HCT116 (cell line): ENCODE results near the gene LGALS9. TPM values are rescaled to one million over a fixed set of nuclear protein-coding genes. Genes with fewer than 3 reads are reported as not detected.

Experiments used
- ATAC-seq: fragments of 200-7000 bp; cut with Tn5 transposase; 2 replicates; pipeline ENCODE4 v1.9.1; 2020; ENCODE audit warnings: mild to moderate bottlenecking, moderate library complexity
- BruUV-seq: library from RNA; stranded (reverse); fragments of 400-500 nt; replicated peaks from 2 replicates; lab custom pipeline; 2021; lab: Mats Ljungman, UMichigan
- CTCF ChIA-PET: fragments of 300-600 bp; sonication (Branson Sonifier 250); formaldehyde crosslinking; loops from one replicate; lab custom pipeline; 2021; ENCODE audit warnings: antibody characterized with exemption; lab: Charles Lee
- POLR2A ChIA-PET: fragments of 300-600, 350-600 bp; sonication (Branson Sonifier 250); formaldehyde crosslinking; loops from one replicate; lab custom pipeline; 2021; ENCODE audit warnings: antibody characterized with exemption; lab: Charles Lee
- RAD21 ChIA-PET, 2 experiments: fragments of 300-600 bp; sonication (Branson Sonifier 250); formaldehyde crosslinking; loops; one replicate each; lab custom pipeline; 2023; ENCODE audit warnings: low total read pairs in 2 of 2; ENCODE audit not compliant: uncharacterized antibody in 2 of 2, unreplicated experiment in 2 of 2, low non-redundant PET in 1 of 2; lab: Charles Lee
- DNase-seq: peaks from one replicate; pipeline ENCODE4 v3.0.0-alpha.2; 2010; ENCODE audit warnings: low read depth, low spot score
- H2AFZ ChIP-seq: fragments of 200-600 bp; shearing (Covaris generic), sonication (generic); 2 replicates; pipeline ENCODE4 v1.6.1; 2017; ENCODE audit warnings: low read depth, mixed run types, mixed read lengths, antibody characterized with exemption, low read length; ENCODE audit not compliant: poor library complexity, severe bottlenecking
- H3K27ac ChIP-seq: 2 replicates; pipeline ENCODE4 v1.5.1; 2012; ENCODE audit warnings: low read depth, low read length
- H3K27me3 ChIP-seq: fragments of 200-600 bp; sonication (generic); 2 replicates; pipeline ENCODE4 v1.6.1; 2016; ENCODE audit warnings: mixed run types, low read length, mixed read lengths; ENCODE audit not compliant: insufficient read depth
- H3K36me3 ChIP-seq, 2 experiments: fragments of 200-500 bp in 1 of 2; fragments of 200-600 bp in 1 of 2; sonication (Bioruptor generic) in 1 of 2; sonication (generic) in 1 of 2; 2 replicates each; pipeline versions ENCODE4 v1.5.1 to v1.6.1; 2014 to 2016; ENCODE audit warnings: low read length in 2 of 2, inconsistent platforms in 1 of 2, mixed read lengths in 1 of 2, mixed run types in 1 of 2; ENCODE audit not compliant: insufficient read depth in 2 of 2, control insufficient read depth in 1 of 2
- H3K4me1 ChIP-seq, 2 experiments: fragments of 200-600 bp in 1 of 2; sonication (generic) in 1 of 2; 2 replicates each; pipeline versions ENCODE4 v1.5.1 to v1.6.1; 2012 to 2017; ENCODE audit warnings: low read length in 2 of 2, inconsistent platforms in 1 of 2, mild to moderate bottlenecking in 1 of 2, mixed read lengths in 1 of 2, mixed run types in 1 of 2, moderate library complexity in 1 of 2; ENCODE audit not compliant: insufficient read depth in 2 of 2, control insufficient read depth in 1 of 2
- H3K4me2 ChIP-seq: fragments of 200-600 bp; sonication (generic); 2 replicates; pipeline ENCODE4 v1.6.1; 2017; ENCODE audit warnings: mixed run types, low read length, mixed read lengths
- H3K4me3 ChIP-seq, 2 experiments: fragments of 200-600 bp in 1 of 2; sonication (generic) in 1 of 2; replicated peaks in 1 of 2; 2 replicates each; pipeline ENCODE4 v1.5.1; 2011 to 2016; ENCODE audit warnings: low read length in 2 of 2, control low read depth in 1 of 2, low read depth in 1 of 2, mild to moderate bottlenecking in 1 of 2, mixed read lengths in 1 of 2, mixed run types in 1 of 2
- H3K79me2 ChIP-seq: fragments of 200-600 bp; sonication (generic); 2 replicates; pipeline ENCODE4 v1.6.1; 2017; ENCODE audit warnings: mild to moderate bottlenecking, mixed run types, low read length, moderate library complexity, mixed read lengths; ENCODE audit not compliant: insufficient read depth
- H3K9ac ChIP-seq: fragments of 200-600 bp; sonication (generic); 2 replicates; pipeline ENCODE4 v1.6.1; 2016; ENCODE audit warnings: low read length, mixed read lengths
- H3K9me2 ChIP-seq: fragments of 200-600 bp; sonication (generic), shearing (Covaris generic); 2 replicates; pipeline ENCODE4 v1.6.1; 2017; ENCODE audit warnings: mixed run types, mild to moderate bottlenecking, moderate library complexity; ENCODE audit not compliant: insufficient read depth
- H3K9me3 ChIP-seq, 2 experiments: fragments of 200-500 bp in 1 of 2; fragments of 200-600 bp in 1 of 2; sonication (Bioruptor generic) in 1 of 2; sonication (generic) in 1 of 2; 2 replicates each; pipeline ENCODE4 v1.6.1; 2014 to 2017; ENCODE audit warnings: low read length in 2 of 2, mixed read lengths in 2 of 2, inconsistent platforms in 1 of 2, low read depth in 1 of 2, mild to moderate bottlenecking in 1 of 2, mixed run types in 1 of 2, moderate library complexity in 1 of 2; ENCODE audit not compliant: control insufficient read depth in 1 of 2, insufficient read depth in 1 of 2
- H4K20me1 ChIP-seq: fragments of 200-600 bp; sonication (generic), shearing (Covaris generic); 2 replicates; pipeline ENCODE4 v1.6.1; 2017; ENCODE audit warnings: mixed run types, mild to moderate bottlenecking, moderate library complexity; ENCODE audit not compliant: insufficient read depth
- CBX3 ChIP-seq: IDR thresholded peaks from 2 replicates; pipeline ENCODE4 v1.6.1; 2012; ENCODE audit warnings: low read depth
- EGR1 ChIP-seq: IDR thresholded peaks from 2 replicates; pipeline ENCODE4 v1.6.1; 2012; ENCODE audit warnings: low read depth
- ELF1 ChIP-seq: IDR thresholded peaks from 2 replicates; pipeline ENCODE4 v1.6.1; 2012; ENCODE audit warnings: low read depth, borderline replicate concordance
- EZH2 ChIP-seq: fragments of 200-600 bp; sonication (generic); IDR thresholded peaks from 2 replicates; pipeline ENCODE4 v1.6.1; 2017; ENCODE audit warnings: antibody characterized with exemption, mixed run types
- EZH2phosphoT487 ChIP-seq: fragments of 200-600 bp; IDR thresholded peaks from 2 replicates; pipeline ENCODE4 v1.6.1; 2018; ENCODE audit warnings: antibody characterized with exemption, borderline replicate concordance
- FOSL1 ChIP-seq: IDR thresholded peaks from 2 replicates; pipeline ENCODE4 v1.6.1; 2012; ENCODE audit warnings: low read depth
- MAX ChIP-seq: IDR thresholded peaks from 2 replicates; pipeline ENCODE4 v1.6.1; 2012
- POLR2AphosphoS5 ChIP-seq: IDR thresholded peaks from 2 replicates; pipeline ENCODE4 v1.6.1; 2011; ENCODE audit warnings: mild to moderate bottlenecking, low read depth, low read length, moderate library complexity
- RAD21 ChIP-seq: IDR thresholded peaks from 2 replicates; pipeline ENCODE4 v1.6.1; 2012; ENCODE audit warnings: low read depth, mild to moderate bottlenecking
- SP1 ChIP-seq: IDR thresholded peaks from 2 replicates; pipeline ENCODE4 v1.6.1; 2012; ENCODE audit warnings: low read depth
- SRF ChIP-seq: IDR thresholded peaks from 2 replicates; pipeline ENCODE4 v1.6.1; 2012; ENCODE audit warnings: low read depth
- ZBTB33 ChIP-seq: IDR thresholded peaks from 2 replicates; pipeline ENCODE4 v1.6.1; 2011; ENCODE audit warnings: mild to moderate bottlenecking, low read length, moderate library complexity; ENCODE audit not compliant: insufficient replicate concordance; ENCODE audit errors: extremely low read depth
- ZNF274 ChIP-seq: fragments of 200-500 bp; sonication (Bioruptor generic); IDR thresholded peaks from 2 replicates; pipeline ENCODE4 v1.6.1; 2014; ENCODE audit warnings: mild to moderate bottlenecking, low read depth, low read length, inconsistent platforms
- intact Hi-C: fragments of 100-400 bp; cut with micrococcal nuclease; formaldehyde crosslinking; loops from 2 replicates; pipeline ENCODE4 v1.10.0; 2022
- total RNA-seq: library from RNA; stranded (reverse); gene quantifications from one replicate; pipeline ENCODE4 v1.2.1, GENCODE V29; 2021; ENCODE audit not compliant: unreplicated experiment

Gene LGALS9
- total RNA-seq, 1 experiment from 2014 or later: 1.9 TPM

- TF ChIP-seq ZBTB33: no peak
- TF ChIP-seq RAD21: no peak
- TF ChIP-seq CBX3: no peak
- no peak for TF ChIP-seq POLR2AphosphoS5
- TF ChIP-seq MAX: no peak
- no peak for TF ChIP-seq EZH2
- no peak for TF ChIP-seq FOSL1
- TF ChIP-seq EGR1: no peak
Measured at GRCh38 chr17:27586203-27586721, 44.7 kb upstream of the LGALS9 start (continued).

- no peak overlapping the region for H3K4me2 ChIP-seq
- no peak overlapping the region for H3K9ac ChIP-seq
- ChIA-PET CTCF (interaction anchor here (2.0 kb wide), 1 partner anchor 11 kb away, joined by 7 read pairs; no protein-coding TSS in a partner anchor), POLR2A (no interaction called here), RAD21 (no interaction called here)
- H3K4me3 ChIP-seq: no peak overlapping the region
- H3K79me2 ChIP-seq: no peaks in the 10 kb centered on the region
- ATAC-seq (no peak), DNase-seq (no peak)
- no peak overlapping the region for H2AFZ ChIP-seq
- H3K9me2 ChIP-seq: no peaks in the 10 kb centered on the region
- H3K27me3 ChIP-seq: no peaks in the 10 kb centered on the region
- BruUV-seq: no TSS peak
- no peaks in the 10 kb centered on the region for H4K20me1 ChIP-seq
- intact Hi-C loops: no loop called here
- H3K27ac ChIP-seq: no peak overlapping the region
- no peaks in the 10 kb centered on the region for H3K36me3 ChIP-seq
- no peak for TF ChIP-seq EGR1
- no peak for TF ChIP-seq SRF
- no peak for TF ChIP-seq ZBTB33
- no peak for TF ChIP-seq ZNF274
- no peak for TF ChIP-seq POLR2AphosphoS5
- no peak for TF ChIP-seq SP1
- TF ChIP-seq RAD21: no peak
- TF ChIP-seq EZH2phosphoT487: no peak
- TF ChIP-seq ELF1: no peak
- H3K9me3 ChIP-seq: no peaks in the 10 kb centered on the region
- H3K4me1 ChIP-seq: peaks cover 4 to 6% of the 10 kb centered on the region in 2 experiments; a peak in 3 of 4 replicates
Measured at GRCh38 chr17:27588354-27588753, 42.6 kb upstream of the LGALS9 start.
